ENCODE measurements around the gene WWC2. TPM values are rescaled to one million over a fixed set of nuclear protein-coding genes. Genes with fewer than 3 reads are reported as not detected.

The WWC2 gene
- total RNA-seq, 2 donors from 2014 or later: 4.3 to 6.8 TPM

DNA sequence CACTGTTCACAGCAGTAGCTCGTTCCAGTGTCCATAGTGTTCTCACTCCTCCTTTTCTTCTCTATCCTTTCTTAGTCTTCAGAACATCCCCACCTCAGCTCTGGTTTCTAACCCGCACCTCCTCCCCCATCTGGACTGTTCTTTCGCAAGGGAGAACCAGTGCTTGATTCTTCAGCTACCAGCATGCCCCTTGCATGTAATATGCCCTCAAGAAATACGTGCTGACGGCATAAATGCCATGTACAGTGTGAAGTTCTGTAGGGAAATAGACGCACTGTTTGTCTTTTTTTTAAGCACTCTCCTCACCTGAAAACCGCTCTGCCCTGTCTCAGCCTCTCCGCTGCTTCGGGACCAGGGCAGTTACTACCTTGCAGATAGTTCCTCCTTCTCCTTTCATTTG is 215.7 kb downstream of the WWC2 start:
- intact Hi-C loops (cut with DNase I): no loop called here

GRCh38 chr4:183318656-183319055 is 219.6 kb downstream of the WWC2 start:
- H3K27me3 ChIP-seq: no peaks in the 10 kb centered on the region
- H3K4me3 ChIP-seq: no peak overlapping the region
- no peaks in the 10 kb centered on the region for H3K4me1 ChIP-seq
- intact Hi-C loops (cut with DNase I): no loop called here
- no peak overlapping the region for H3K9ac ChIP-seq (ENCODE audit: low read depth in 2 of 2, low read length in 2 of 2)
- no peak for DNase-seq
- no peaks in the 10 kb centered on the region for H3K9me3 ChIP-seq
- no peaks in the 10 kb centered on the region for H3K36me3 ChIP-seq
- TF ChIP-seq, protein P1, sequence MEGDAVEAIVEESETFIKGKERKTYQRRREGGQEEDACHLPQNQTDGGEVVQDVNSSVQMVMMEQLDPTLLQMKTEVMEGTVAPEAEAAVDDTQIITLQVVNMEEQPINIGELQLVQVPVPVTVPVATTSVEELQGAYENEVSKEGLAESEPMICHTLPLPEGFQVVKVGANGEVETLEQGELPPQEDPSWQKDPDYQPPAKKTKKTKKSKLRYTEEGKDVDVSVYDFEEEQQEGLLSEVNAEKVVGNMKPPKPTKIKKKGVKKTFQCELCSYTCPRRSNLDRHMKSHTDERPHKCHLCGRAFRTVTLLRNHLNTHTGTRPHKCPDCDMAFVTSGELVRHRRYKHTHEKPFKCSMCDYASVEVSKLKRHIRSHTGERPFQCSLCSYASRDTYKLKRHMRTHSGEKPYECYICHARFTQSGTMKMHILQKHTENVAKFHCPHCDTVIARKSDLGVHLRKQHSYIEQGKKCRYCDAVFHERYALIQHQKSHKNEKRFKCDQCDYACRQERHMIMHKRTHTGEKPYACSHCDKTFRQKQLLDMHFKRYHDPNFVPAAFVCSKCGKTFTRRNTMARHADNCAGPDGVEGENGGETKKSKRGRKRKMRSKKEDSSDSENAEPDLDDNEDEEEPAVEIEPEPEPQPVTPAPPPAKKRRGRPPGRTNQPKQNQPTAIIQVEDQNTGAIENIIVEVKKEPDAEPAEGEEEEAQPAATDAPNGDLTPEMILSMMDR (IDR thresholded peaks at IDR 0.05): no peak
- no peak overlapping the region for H3K27ac ChIP-seq

More for the DNA sequence above, 215.7 kb downstream of the WWC2 start:
- Histone ChIP-seq H3K9me3 (no peaks in the 10 kb centered on the region), H3K4me1 (no peaks in the 10 kb centered on the region), H3K27ac (no peak overlapping the region), H3K9ac (ENCODE audit: low read depth in 2 of 2, low read length in 2 of 2) (no peak overlapping the region), H3K27me3 (no peaks in the 10 kb centered on the region), H3K4me3 (no peak overlapping the region), H3K36me3 (no peaks in the 10 kb centered on the region)
- DNase-seq: no peak
- TF ChIP-seq, protein P1 (IDR thresholded peaks at IDR 0.05): no peak

- Histone ChIP-seq H3K4me1 (no peaks in the 10 kb centered on the region), H3K27ac (no peak within 1 kb of the TSS), H3K9ac (ENCODE audit: low read depth in 2 of 2, low read length in 2 of 2) (no peak within 1 kb of the TSS), H3K9me3 (no peaks in the 10 kb centered on the region), H3K4me3 (no peak within 1 kb of the TSS), H3K27me3 (no peaks in the 10 kb centered on the region), H3K36me3 (no peaks in the 10 kb centered on the region)
- intact Hi-C loops (cut with DNase I): no loop called here
- TF ChIP-seq, protein P1 (IDR thresholded peaks at IDR 0.05): no peak
- DNase-seq: no peak
Observed at GRCh38 chr4:183320211-183321059, 221.4 kb downstream of the WWC2 start, which contains the start of gene CLDN22. TSS of gene CLDN22 (minus strand) at chr4:183320276. CDS start at chr4:183320218, 58 bp downstream.

- Histone ChIP-seq H3K27ac (no peak overlapping the region), H3K9ac (ENCODE audit: low read depth in 2 of 2, low read length in 2 of 2) (no peak overlapping the region), H3K9me3 (no peaks in the 10 kb centered on the region), H3K36me3 (no peaks in the 10 kb centered on the region), H3K4me1 (no peaks in the 10 kb centered on the region), H3K27me3 (no peaks in the 10 kb centered on the region), H3K4me3 (no peak overlapping the region)
- TF ChIP-seq, protein P1 (IDR thresholded peaks at IDR 0.05): no peak
- intact Hi-C loops (cut with DNase I): no loop called here
- DNase-seq: no peak
Observed at GRCh38 chr4:183321079-183321478, 222.0 kb downstream of the WWC2 start.

DNA sequence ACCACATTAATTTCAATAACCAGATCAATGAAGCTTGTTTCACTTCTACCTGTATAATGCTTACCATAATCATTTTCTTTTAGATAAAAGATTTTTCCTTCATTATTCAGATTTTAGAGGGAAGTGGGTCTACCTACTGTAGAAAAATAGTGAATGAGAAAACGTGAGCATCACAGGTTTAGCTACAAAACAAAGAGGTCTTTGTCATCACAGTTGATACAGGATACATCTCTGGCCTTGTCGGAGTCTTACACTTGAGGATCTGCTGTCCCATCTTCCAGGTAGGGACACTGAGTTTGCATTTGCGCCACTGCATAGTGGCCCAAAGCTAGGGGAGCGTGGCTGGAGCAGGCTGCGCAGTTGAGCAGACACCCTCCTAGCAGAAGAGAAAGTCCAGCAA is 222.5 kb downstream of the WWC2 start:
- intact Hi-C loops (cut with DNase I): no loop called here
- H3K36me3 ChIP-seq: no peaks in the 10 kb centered on the region
- H3K9me3 ChIP-seq: no peaks in the 10 kb centered on the region
- H3K27ac ChIP-seq: no peak overlapping the region
- DNase-seq: no peak
- TF ChIP-seq, protein P1 (IDR thresholded peaks at IDR 0.05): no peak
- no peaks in the 10 kb centered on the region for H3K27me3 ChIP-seq
- no peaks in the 10 kb centered on the region for H3K4me1 ChIP-seq
- H3K4me3 ChIP-seq: no peak overlapping the region
- H3K9ac ChIP-seq (ENCODE audit: low read depth in 2 of 2, low read length in 2 of 2): no peak overlapping the region

Measured in colonic mucosa (tissue), 4 donors.